GM18870 (cell line): ENCODE results near the gene MMP25.
"Not testable (repeated sequence)": the region's sequence is repeated elsewhere in the genome, so short reads cannot be mapped to it uniquely, and the experiment has no call there.

ENCODE experiments used
- ATAC-seq: cut with Tn5 transposase; IDR thresholded peaks from one replicate; pipeline ENCODE4 v1.9.1; 2021; ENCODE audit warnings: moderate library complexity; ENCODE audit not compliant: unreplicated experiment

Gene MMP25

DNA sequence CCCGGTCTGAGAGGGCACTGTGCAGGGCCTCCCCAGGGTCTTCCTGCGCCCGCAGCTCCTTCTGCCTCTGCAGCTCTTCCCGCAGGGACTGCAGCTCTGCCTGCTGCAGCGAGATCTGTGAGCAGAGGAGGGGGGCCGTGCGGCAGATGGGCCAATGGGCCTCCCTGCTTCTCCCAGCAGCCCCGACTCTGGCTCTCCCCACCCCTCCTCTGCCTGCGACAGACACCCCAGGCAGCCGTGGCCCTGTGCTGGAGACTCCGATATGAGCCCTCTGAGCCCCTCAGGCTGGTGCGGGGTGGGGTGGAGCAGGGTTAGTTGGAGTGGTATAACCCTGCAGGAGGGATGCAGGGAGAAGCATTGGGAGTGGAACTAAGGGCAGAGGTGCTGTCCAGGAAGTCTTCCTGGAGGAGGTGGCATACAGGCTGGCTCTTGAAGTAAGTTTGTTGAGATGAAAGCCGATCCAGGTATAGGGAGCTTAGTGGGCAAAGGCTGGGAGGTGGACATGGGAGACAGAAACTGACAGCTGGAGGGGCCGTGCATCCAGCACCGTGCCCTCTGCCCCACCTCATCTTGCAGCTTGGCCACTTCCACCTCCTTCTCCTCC is 17.5 kb upstream of the MMP25 start:
- no peak for ATAC-seq

GRCh38 chr16:3029491-3030221 is 16.7 kb upstream of the MMP25 start:
- no peak for ATAC-seq

GRCh38 chr16:3030222-3031212 is 15.8 kb upstream of the MMP25 start:
- ATAC-seq = no peak

- ATAC-seq = no peak
Measured at GRCh38 chr16:3032624-3033023, 13.7 kb upstream of the MMP25 start.

GRCh38 chr16:3035289-3035971 is 10.9 kb upstream of the MMP25 start:
- no peak for ATAC-seq

DNA sequence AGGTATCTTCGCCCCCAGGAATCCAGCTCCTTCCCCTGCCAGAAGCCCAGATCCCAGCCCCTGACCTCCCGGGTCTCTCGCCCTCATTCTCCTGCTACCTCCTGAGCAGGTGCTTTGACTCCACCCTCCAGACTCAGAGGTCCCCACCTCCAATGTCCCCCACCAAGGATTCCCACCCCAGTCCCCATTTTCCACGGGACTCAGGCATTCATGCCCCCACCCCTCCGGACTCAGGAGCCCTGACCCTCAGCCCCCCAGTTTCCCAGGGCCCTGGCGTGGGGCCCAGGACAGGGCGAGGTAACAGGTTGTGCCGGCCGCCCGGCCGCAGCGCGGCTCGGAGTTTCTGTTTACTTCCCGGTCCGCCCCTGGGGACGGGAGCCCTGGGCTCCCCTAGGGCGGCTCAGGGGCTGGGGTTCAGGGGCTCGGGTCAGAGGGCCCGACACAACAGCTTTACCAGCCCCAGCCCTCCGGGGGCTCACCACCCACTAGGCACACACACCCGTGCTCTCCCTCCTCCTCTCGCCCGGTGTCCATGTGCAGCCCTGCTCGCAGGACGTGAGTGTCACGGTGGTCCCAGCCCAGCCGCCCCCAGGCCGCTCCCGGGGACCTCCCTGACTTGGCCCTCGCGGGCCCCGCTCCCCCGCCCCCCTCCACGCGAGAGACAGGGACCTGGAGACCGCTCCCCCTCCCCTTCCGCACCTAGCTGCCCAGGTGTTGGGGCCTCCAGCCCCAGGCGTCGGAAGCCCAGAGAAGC is 10.2 kb upstream of the MMP25 start:
- no peak for ATAC-seq

DNA sequence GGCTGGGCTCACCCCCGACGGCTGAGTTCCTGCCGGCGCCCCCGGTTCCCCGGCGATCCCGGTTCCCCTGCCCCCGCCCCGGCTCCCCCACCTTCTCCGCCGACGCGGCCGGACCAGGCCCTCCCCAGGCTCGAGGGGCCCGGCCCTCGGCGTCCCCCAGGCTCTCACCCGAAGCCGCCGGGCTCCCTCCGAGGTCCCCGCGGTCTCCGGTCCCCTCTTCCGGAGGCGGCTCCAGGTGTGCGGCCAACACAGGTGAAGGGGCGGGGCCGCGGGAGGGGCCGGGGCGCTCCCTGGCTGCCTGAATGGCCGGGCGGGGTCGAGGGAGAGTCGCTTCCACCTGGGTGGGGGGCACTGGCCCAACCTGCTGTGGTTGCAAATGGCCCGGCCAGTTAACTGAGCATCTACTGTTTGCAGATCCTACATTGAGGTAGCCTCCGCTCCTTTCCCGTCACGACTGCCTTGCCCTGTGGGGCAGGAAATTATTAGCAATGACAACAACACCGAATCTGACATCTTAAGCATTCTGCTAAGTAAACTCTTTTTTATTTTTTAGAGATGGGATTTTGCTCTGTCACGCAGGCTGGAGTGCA is 9.5 kb upstream of the MMP25 start, which contains the start of gene BICDL2:
TSS of gene BICDL2 (minus strand) at position 219 of the 590 bp plus-strand sequence. CDS start 1,448 bp downstream, outside the sequence.
- ATAC-seq = no peak

- no peak for ATAC-seq
Measured at GRCh38 chr16:3038256-3038655, 8.1 kb upstream of the MMP25 start.

GRCh38 chr16:3038896-3039295 is 7.5 kb upstream of the MMP25 start:
- no peak for ATAC-seq

- no peak for ATAC-seq
Measured at GRCh38 chr16:3042376-3042775, 4.0 kb upstream of the MMP25 start.

GRCh38 chr16:3044708-3045107 is 1.7 kb upstream of the MMP25 start:
- ATAC-seq = no peak

DNA sequence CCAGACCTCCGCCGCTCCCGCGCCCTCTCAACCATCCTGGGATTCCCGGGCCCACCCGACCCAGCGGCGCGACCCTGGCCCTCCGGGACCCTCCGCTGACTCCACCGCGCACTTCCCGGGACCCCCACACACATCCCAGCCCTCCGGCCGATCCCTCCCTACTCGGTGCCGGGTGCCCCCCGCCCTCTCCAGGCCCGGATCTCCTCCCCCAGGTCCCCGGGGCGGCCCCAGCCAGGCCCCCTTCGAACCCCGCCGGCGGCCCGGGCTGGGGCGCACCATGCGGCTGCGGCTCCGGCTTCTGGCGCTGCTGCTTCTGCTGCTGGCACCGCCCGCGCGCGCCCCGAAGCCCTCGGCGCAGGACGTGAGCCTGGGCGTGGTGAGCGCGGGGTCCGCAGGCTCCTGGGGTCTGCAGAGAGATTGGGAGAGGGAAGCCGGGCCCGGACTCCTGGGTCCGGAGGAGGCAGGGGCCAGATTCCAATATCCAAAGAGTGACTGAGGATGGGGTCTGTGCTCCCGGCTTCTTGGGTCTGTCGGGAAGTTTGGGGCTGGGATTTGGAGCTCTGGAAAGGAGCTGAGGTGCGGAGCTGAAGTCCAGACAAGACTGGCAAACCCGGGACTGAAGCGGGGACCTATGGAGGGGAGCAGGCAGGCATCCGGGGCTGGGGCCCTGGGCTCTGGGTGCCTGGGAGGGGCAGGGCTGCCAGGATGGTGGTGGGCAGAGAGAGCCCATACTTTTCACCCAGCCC is 453 bp downstream of the MMP25 start:
- ATAC-seq = no peak

- ATAC-seq = no peak
Measured at GRCh38 chr16:3047387-3047720, 993 bp downstream of the MMP25 start.

GRCh38 chr16:3049921-3050481 is 3.6 kb downstream of the MMP25 start:
- no peak for ATAC-seq

GRCh38 chr16:3050487-3050886 is 4.1 kb downstream of the MMP25 start:
- ATAC-seq = no peak

- no peak for ATAC-seq
Measured at GRCh38 chr16:3051009-3051408, 4.6 kb downstream of the MMP25 start.

- ATAC-seq = no peak
Measured at GRCh38 chr16:3051494-3051893, 5.1 kb downstream of the MMP25 start.

- not testable (repeated sequence) for ATAC-seq
Measured at GRCh38 chr16:3052571-3053329, 6.4 kb downstream of the MMP25 start.
